ENCODE data around the gene CHCHD4. TPM values are rescaled to one million over a fixed set of nuclear protein-coding genes. Genes with fewer than 3 reads are reported as not detected.

Gene CHCHD4
- total and polyA plus RNA-seq, 2 of the 13 experiments (the other 11 are each of a cell fraction or from before 2014, with no cell fraction given) = 15.8 to 24.1 TPM

- TF ChIP-seq AFF4 (CRISPR knock-in tag; IDR thresholded peaks at IDR 0.05) (no peak), NFKBIZ (CRISPR knock-in tag; IDR thresholded peaks at IDR 0.05) (no peak; the same call in 1 of the 2 replicates), ELF1 (CRISPR knock-in tag; IDR thresholded peaks at IDR 0.05) (peak; percentile 67), ZNF296 (CRISPR knock-in tag; conservative IDR thresholded peaks at IDR 0.05) (no peak), BRD4 (CRISPR knock-in tag; IDR thresholded peaks at IDR 0.05) (no peak), SOX5 (CRISPR knock-in tag; IDR thresholded peaks at IDR 0.05; ENCODE audit: borderline replicate concordance) (peak; percentile 13; the same call in 1 of the 2 replicates), PBX2 (CRISPR knock-in tag; IDR thresholded peaks at IDR 0.05) (no peak), KMT2B (CRISPR knock-in tag; IDR thresholded peaks at IDR 0.05) (0 out of 2 replicates have a peak, but pooled peaks have one; percentile 10), DMAP1 (CRISPR knock-in tag; IDR thresholded peaks at IDR 0.05) (peak; percentile 57; the same call in 1 of the 2 replicates), FOXK1 (CRISPR knock-in tag; IDR thresholded peaks at IDR 0.05; ENCODE audit: borderline replicate concordance, low read depth) (peak; percentile 44; the same call in 1 of the 2 replicates), CERS6 (CRISPR knock-in tag; IDR thresholded peaks at IDR 0.05) (no peak), TRIM22 (IDR thresholded peaks at IDR 0.05) (no peak), ZNF547 (CRISPR knock-in tag; IDR thresholded peaks at IDR 0.05) (peak; percentile 84), DPF2 (CRISPR knock-in tag; IDR thresholded peaks at IDR 0.05; ENCODE audit: borderline replicate concordance, low read depth) (no peak), ELF4 (CRISPR knock-in tag; IDR thresholded peaks at IDR 0.05; ENCODE audit: borderline replicate concordance) (no peak), ARID3A (IDR thresholded peaks at IDR 0.05; ENCODE audit: low read depth, low read length) (no peak), SOX6 (IDR thresholded peaks at IDR 0.05) (no peak), SOX6 (CRISPR knock-in tag; IDR thresholded peaks at IDR 0.05) (0 out of 2 replicates have a peak, but pooled peaks have one; percentile 1), PITX1 (CRISPR knock-in tag; IDR thresholded peaks at IDR 0.05) (0 out of 2 replicates have a peak, but pooled peaks have one; percentile 16), ZNF546 (CRISPR knock-in tag; conservative IDR thresholded peaks at IDR 0.05) (0 out of 2 replicates have a peak, but pooled peaks have one; percentile 41), ZNF746 (CRISPR knock-in tag; IDR thresholded peaks at IDR 0.05) (no peak)
These were observed at the start of gene CHCHD4, which contains the start of gene TMEM43 (continued) for GRCh38 chr3:14124615-14125192.
